Measurements from ENCODE around the gene MTNR1A. TPM values are rescaled to one million over a fixed set of nuclear protein-coding genes. Genes with fewer than 3 reads are reported as not detected.

Gene MTNR1A
- total and polyA plus RNA-seq, 5 donors from 2014 or later: not detected

GRCh38 chr4:186485150-186485549 lies 70.2 kb downstream of the MTNR1A start:
- H3K27ac Mint-ChIP-seq: no peak overlapping the region
- Histone ChIP-seq H3K36me3 (ENCODE audit: control insufficient read depth, insufficient read depth, low read length) (no peaks in the 10 kb centered on the region), H3K27me3 (ENCODE audit: control insufficient read depth, insufficient read depth, low read length) (no peaks in the 10 kb centered on the region), H3K4me1 (ENCODE audit: control insufficient read depth, insufficient read depth, low read length, poor library complexity, severe bottlenecking) (no peaks in the 10 kb centered on the region), H3K27ac (ENCODE audit: insufficient read depth, low read length, poor library complexity, severe bottlenecking) (no peak overlapping the region), H3K9me3 (ENCODE audit: control insufficient read depth in 2 of 2, low read length in 2 of 2) (no peaks in the 10 kb centered on the region), H3K4me3 (ENCODE audit: low read depth, low read length) (no peak overlapping the region)
- no peaks in the 10 kb centered on the region for H3K4me1 Mint-ChIP-seq
- H3K4me3 Mint-ChIP-seq: no peak overlapping the region
- DNase-seq: no peak
- H3K27me3 Mint-ChIP-seq: no peaks in the 10 kb centered on the region
- peaks cover 0 to 8% (median 3%) of the 10 kb centered on the region in 7 donors for H3K9me3 Mint-ChIP-seq
- ATAC-seq (ENCODE audit: low read depth in 2 of 2): no peak
- no peaks in the 10 kb centered on the region for H3K36me3 Mint-ChIP-seq

- no peaks in the 10 kb centered on the region for H3K27me3 Mint-ChIP-seq
- Histone ChIP-seq H3K4me1 (ENCODE audit: control insufficient read depth, insufficient read depth, low read length, poor library complexity, severe bottlenecking) (no peaks in the 10 kb centered on the region), H3K9me3 (ENCODE audit: control insufficient read depth in 2 of 2, low read length in 2 of 2) (no peaks in the 10 kb centered on the region), H3K4me3 (ENCODE audit: low read depth, low read length) (no peak overlapping the region), H3K27ac (ENCODE audit: insufficient read depth, low read length, poor library complexity, severe bottlenecking) (no peak overlapping the region), H3K27me3 (ENCODE audit: control insufficient read depth, insufficient read depth, low read length) (no peaks in the 10 kb centered on the region), H3K36me3 (ENCODE audit: control insufficient read depth, insufficient read depth, low read length) (no peaks in the 10 kb centered on the region)
- H3K4me3 Mint-ChIP-seq: no peak overlapping the region
- H3K9me3 Mint-ChIP-seq: peaks cover 0 to 8% (median 3%) of the 10 kb centered on the region in 7 donors
- no peaks in the 10 kb centered on the region for H3K36me3 Mint-ChIP-seq
- no peak for ATAC-seq (ENCODE audit: low read depth in 2 of 2)
- H3K4me1 Mint-ChIP-seq: no peaks in the 10 kb centered on the region
- no peak for DNase-seq
- no peak overlapping the region for H3K27ac Mint-ChIP-seq
Observed at GRCh38 chr4:186483656-186484055, 71.7 kb downstream of the MTNR1A start.

Other genes with a start within 250 kb of the MTNR1A start
- gene FAT1, start 168.3 kb upstream of the MTNR1A start, total RNA-seq: not detected
- under 1 TPM in 1 of 4 donors, not detected in 3; 0.10 TPM for gene FAT1, start 168.3 kb upstream of the MTNR1A start, polyA plus RNA-seq